ENCODE results near the gene PCARE.
"Not testable (repeated sequence)": the region's sequence is repeated elsewhere in the genome, so short reads cannot be mapped to it uniquely, and the experiment has no call there.

The PCARE gene

GRCh38 chr2:29074411-29074810 is at the start of gene PCARE:
Gene PCARE (minus strand): TSS chr2:29074523. CDS start chr2:29074261, 262 bp downstream.
- no peak for DNase-seq (ENCODE audit: low read depth in 2 of 2, low spot score in 1 of 2)

- no peak for DNase-seq (ENCODE audit: low read depth in 2 of 2, low spot score in 1 of 2)
Measured at GRCh38 chr2:29123617-29124349, 49.5 kb upstream of the PCARE start.

GRCh38 chr2:29120846-29121245 is 46.5 kb upstream of the PCARE start:
- no peak for DNase-seq (ENCODE audit: low read depth in 2 of 2, low spot score in 1 of 2)

GRCh38 chr2:29119211-29119610 is 44.9 kb upstream of the PCARE start:
- no peak for DNase-seq (ENCODE audit: low read depth in 2 of 2, low spot score in 1 of 2)

GRCh38 chr2:29117636-29118303 is 43.4 kb upstream of the PCARE start:
- no peak for DNase-seq (ENCODE audit: low read depth in 2 of 2, low spot score in 1 of 2)

- peak; percentile 37 to 44 for DNase-seq (ENCODE audit: low read depth in 2 of 2, low spot score in 1 of 2)
Measured at GRCh38 chr2:29115797-29116781, 41.8 kb upstream of the PCARE start.

- DNase-seq (ENCODE audit: low read depth in 2 of 2, low spot score in 1 of 2): peak; percentile 41 to 72
Measured at GRCh38 chr2:29114946-29115609, 40.8 kb upstream of the PCARE start, which contains the start of gene CLIP4. Gene CLIP4 (plus strand): TSS chr2:29115415. CDS start chr2:29121389, 5,974 bp downstream.

GRCh38 chr2:29114586-29114945 is 40.2 kb upstream of the PCARE start:
- DNase-seq (ENCODE audit: low read depth in 2 of 2, low spot score in 1 of 2): no peak

- DNase-seq (ENCODE audit: low read depth in 2 of 2, low spot score in 1 of 2): no peak
Measured at GRCh38 chr2:29113891-29114321, 39.6 kb upstream of the PCARE start.

GRCh38 chr2:29113027-29113686 is 38.8 kb upstream of the PCARE start:
- no peak for DNase-seq (ENCODE audit: low read depth in 2 of 2, low spot score in 1 of 2)

- DNase-seq (ENCODE audit: low read depth in 2 of 2, low spot score in 1 of 2): no peak
Measured at GRCh38 chr2:29112379-29112778, 38.1 kb upstream of the PCARE start.

GRCh38 chr2:29110916-29111535 is 36.7 kb upstream of the PCARE start:
- DNase-seq (ENCODE audit: low read depth in 2 of 2, low spot score in 1 of 2): no peak

GRCh38 chr2:29109246-29109645 is 34.9 kb upstream of the PCARE start:
- no peak for DNase-seq (ENCODE audit: low read depth in 2 of 2, low spot score in 1 of 2)

GRCh38 chr2:29108225-29108624 is 33.9 kb upstream of the PCARE start:
- DNase-seq (ENCODE audit: low read depth in 2 of 2, low spot score in 1 of 2): no peak

GRCh38 chr2:29107547-29107946 is 33.2 kb upstream of the PCARE start:
- DNase-seq (ENCODE audit: low read depth in 2 of 2, low spot score in 1 of 2): not testable (repeated sequence)

- DNase-seq (ENCODE audit: low read depth in 2 of 2, low spot score in 1 of 2): no peak
Measured at GRCh38 chr2:29106980-29107388, 32.7 kb upstream of the PCARE start.

- no peak for DNase-seq (ENCODE audit: low read depth in 2 of 2, low spot score in 1 of 2)
Measured at GRCh38 chr2:29106256-29106655, 31.9 kb upstream of the PCARE start.

- no peak for DNase-seq (ENCODE audit: low read depth in 2 of 2, low spot score in 1 of 2)
Measured at GRCh38 chr2:29105375-29105774, 31.1 kb upstream of the PCARE start.

- no peak for DNase-seq (ENCODE audit: low read depth in 2 of 2, low spot score in 1 of 2)
Measured at GRCh38 chr2:29104688-29105087, 30.4 kb upstream of the PCARE start.

- DNase-seq (ENCODE audit: low read depth in 2 of 2, low spot score in 1 of 2): no peak
Measured at GRCh38 chr2:29100564-29100963, 26.2 kb upstream of the PCARE start.
